GM23338 (cell line): ENCODE data around the gene FILIP1.

ENCODE experiments used
- CREB1 ChIP-seq: fragments of 250-450 bp; sonication (Bioruptor Pico); IDR thresholded peaks from 2 replicates; pipeline ENCODE4 v1.5.0; 2020; ENCODE audit warnings: low read depth, mild to moderate bottlenecking, moderate library complexity
- EZH2 ChIP-seq: fragments of 200-600 bp; sonication (generic); IDR thresholded peaks from one replicate; pipeline ENCODE4 v1.8.0; 2017; ENCODE audit warnings: antibody characterized with exemption, mild to moderate bottlenecking, low read depth; ENCODE audit not compliant: unreplicated experiment
- EZH2phosphoT487 ChIP-seq: fragments of 200-600 bp; sonication (generic); IDR thresholded peaks from one replicate; pipeline ENCODE4 v1.8.1; 2018; ENCODE audit warnings: antibody characterized with exemption; ENCODE audit not compliant: unreplicated experiment
- JUNB ChIP-seq: IDR thresholded peaks from one replicate; pipeline ENCODE4 v1.6.1; 2016; ENCODE audit warnings: antibody characterized with exemption; ENCODE audit not compliant: unreplicated experiment
- NANOG ChIP-seq: IDR thresholded peaks from 2 replicates; pipeline ENCODE4 v1.6.1; 2016; ENCODE audit warnings: antibody characterized with exemption, borderline replicate concordance
- POLR2AphosphoS5 ChIP-seq: IDR thresholded peaks from 2 replicates; pipeline ENCODE4 v1.6.1; 2016; ENCODE audit warnings: antibody characterized with exemption, low read depth
- STAT1 ChIP-seq: IDR thresholded peaks from one replicate; pipeline ENCODE4 v1.6.1; 2016; ENCODE audit warnings: antibody characterized with exemption; ENCODE audit not compliant: unreplicated experiment
- ZNF114 ChIP-seq: fragments of 250-450 bp; sonication (Bioruptor Pico); IDR thresholded peaks from 2 replicates; pipeline ENCODE4 v1.5.0; 2020; ENCODE audit warnings: mild to moderate bottlenecking, moderate library complexity
- ZNF331 ChIP-seq: fragments of 250-450 bp; sonication (Bioruptor Pico); IDR thresholded peaks from 2 replicates; pipeline ENCODE4 v1.5.0; 2020; ENCODE audit warnings: low read depth, mild to moderate bottlenecking, moderate library complexity
- TF ChIP-seq, protein P1 (sequence below), 2 experiments: fragments of 200-600 bp in 1 of 2; sonication (generic) in 1 of 2; conservative IDR thresholded peaks; 2 replicates each; pipeline versions ENCODE4 v1.5.1 to v1.6.1; 2016 to 2017; ENCODE audit warnings: antibody characterized with exemption in 2 of 2, low read depth in 2 of 2, mild to moderate bottlenecking in 2 of 2, moderate library complexity in 1 of 2
- TF ChIP-seq, protein P2 (sequence below): IDR thresholded peaks from 2 replicates; pipeline ENCODE4 v1.6.1; 2016; ENCODE audit warnings: antibody characterized with exemption
- TF ChIP-seq, protein P3 (sequence below): fragments of 250-450 bp; sonication (Bioruptor Pico); IDR thresholded peaks from 2 replicates; pipeline ENCODE4 v1.5.0; 2020; ENCODE audit warnings: mild to moderate bottlenecking, moderate library complexity
- TF ChIP-seq, protein P4 (sequence below): IDR thresholded peaks from one replicate; pipeline ENCODE4 v1.6.1; 2018; ENCODE audit warnings: antibody characterized with exemption; ENCODE audit not compliant: unreplicated experiment

DNA sequence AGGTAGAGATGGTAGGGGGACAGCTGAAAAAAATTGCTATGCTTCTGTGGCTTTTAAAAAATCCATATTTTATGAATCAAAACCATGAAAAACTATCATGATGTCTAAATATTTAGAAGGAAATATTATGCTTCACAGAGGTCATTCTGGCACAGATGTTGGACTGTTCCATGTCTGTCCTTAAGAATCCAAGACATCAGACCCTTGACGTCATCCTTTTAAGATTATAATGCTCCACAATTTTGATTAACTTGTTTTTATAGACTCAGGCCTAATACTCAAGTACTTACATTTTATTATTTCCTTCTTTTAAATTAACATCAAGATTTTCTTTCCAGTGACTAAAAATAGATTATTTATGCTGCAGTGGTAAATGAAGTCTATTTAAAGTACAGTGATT, 29.7 kb downstream of the FILIP1 start:
- TF ChIP-seq, protein P1, sequence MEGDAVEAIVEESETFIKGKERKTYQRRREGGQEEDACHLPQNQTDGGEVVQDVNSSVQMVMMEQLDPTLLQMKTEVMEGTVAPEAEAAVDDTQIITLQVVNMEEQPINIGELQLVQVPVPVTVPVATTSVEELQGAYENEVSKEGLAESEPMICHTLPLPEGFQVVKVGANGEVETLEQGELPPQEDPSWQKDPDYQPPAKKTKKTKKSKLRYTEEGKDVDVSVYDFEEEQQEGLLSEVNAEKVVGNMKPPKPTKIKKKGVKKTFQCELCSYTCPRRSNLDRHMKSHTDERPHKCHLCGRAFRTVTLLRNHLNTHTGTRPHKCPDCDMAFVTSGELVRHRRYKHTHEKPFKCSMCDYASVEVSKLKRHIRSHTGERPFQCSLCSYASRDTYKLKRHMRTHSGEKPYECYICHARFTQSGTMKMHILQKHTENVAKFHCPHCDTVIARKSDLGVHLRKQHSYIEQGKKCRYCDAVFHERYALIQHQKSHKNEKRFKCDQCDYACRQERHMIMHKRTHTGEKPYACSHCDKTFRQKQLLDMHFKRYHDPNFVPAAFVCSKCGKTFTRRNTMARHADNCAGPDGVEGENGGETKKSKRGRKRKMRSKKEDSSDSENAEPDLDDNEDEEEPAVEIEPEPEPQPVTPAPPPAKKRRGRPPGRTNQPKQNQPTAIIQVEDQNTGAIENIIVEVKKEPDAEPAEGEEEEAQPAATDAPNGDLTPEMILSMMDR (conservative IDR thresholded peaks at IDR 0.05; ENCODE audit: low read depth in 2 of 2): no peak
- TF ChIP-seq ZNF114 (CRISPR knock-in tag): no peak
- TF ChIP-seq POLR2AphosphoS5: no peak
- TF ChIP-seq EZH2phosphoT487: no peak
- no peak for TF ChIP-seq JUNB
- no peak for TF ChIP-seq EZH2
- TF ChIP-seq, protein P2, sequence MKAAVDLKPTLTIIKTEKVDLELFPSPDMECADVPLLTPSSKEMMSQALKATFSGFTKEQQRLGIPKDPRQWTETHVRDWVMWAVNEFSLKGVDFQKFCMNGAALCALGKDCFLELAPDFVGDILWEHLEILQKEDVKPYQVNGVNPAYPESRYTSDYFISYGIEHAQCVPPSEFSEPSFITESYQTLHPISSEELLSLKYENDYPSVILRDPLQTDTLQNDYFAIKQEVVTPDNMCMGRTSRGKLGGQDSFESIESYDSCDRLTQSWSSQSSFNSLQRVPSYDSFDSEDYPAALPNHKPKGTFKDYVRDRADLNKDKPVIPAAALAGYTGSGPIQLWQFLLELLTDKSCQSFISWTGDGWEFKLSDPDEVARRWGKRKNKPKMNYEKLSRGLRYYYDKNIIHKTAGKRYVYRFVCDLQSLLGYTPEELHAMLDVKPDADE: no peak
- TF ChIP-seq NANOG: no peak
- no peak for TF ChIP-seq CREB1 (CRISPR knock-in tag)
- TF ChIP-seq, protein P3, sequence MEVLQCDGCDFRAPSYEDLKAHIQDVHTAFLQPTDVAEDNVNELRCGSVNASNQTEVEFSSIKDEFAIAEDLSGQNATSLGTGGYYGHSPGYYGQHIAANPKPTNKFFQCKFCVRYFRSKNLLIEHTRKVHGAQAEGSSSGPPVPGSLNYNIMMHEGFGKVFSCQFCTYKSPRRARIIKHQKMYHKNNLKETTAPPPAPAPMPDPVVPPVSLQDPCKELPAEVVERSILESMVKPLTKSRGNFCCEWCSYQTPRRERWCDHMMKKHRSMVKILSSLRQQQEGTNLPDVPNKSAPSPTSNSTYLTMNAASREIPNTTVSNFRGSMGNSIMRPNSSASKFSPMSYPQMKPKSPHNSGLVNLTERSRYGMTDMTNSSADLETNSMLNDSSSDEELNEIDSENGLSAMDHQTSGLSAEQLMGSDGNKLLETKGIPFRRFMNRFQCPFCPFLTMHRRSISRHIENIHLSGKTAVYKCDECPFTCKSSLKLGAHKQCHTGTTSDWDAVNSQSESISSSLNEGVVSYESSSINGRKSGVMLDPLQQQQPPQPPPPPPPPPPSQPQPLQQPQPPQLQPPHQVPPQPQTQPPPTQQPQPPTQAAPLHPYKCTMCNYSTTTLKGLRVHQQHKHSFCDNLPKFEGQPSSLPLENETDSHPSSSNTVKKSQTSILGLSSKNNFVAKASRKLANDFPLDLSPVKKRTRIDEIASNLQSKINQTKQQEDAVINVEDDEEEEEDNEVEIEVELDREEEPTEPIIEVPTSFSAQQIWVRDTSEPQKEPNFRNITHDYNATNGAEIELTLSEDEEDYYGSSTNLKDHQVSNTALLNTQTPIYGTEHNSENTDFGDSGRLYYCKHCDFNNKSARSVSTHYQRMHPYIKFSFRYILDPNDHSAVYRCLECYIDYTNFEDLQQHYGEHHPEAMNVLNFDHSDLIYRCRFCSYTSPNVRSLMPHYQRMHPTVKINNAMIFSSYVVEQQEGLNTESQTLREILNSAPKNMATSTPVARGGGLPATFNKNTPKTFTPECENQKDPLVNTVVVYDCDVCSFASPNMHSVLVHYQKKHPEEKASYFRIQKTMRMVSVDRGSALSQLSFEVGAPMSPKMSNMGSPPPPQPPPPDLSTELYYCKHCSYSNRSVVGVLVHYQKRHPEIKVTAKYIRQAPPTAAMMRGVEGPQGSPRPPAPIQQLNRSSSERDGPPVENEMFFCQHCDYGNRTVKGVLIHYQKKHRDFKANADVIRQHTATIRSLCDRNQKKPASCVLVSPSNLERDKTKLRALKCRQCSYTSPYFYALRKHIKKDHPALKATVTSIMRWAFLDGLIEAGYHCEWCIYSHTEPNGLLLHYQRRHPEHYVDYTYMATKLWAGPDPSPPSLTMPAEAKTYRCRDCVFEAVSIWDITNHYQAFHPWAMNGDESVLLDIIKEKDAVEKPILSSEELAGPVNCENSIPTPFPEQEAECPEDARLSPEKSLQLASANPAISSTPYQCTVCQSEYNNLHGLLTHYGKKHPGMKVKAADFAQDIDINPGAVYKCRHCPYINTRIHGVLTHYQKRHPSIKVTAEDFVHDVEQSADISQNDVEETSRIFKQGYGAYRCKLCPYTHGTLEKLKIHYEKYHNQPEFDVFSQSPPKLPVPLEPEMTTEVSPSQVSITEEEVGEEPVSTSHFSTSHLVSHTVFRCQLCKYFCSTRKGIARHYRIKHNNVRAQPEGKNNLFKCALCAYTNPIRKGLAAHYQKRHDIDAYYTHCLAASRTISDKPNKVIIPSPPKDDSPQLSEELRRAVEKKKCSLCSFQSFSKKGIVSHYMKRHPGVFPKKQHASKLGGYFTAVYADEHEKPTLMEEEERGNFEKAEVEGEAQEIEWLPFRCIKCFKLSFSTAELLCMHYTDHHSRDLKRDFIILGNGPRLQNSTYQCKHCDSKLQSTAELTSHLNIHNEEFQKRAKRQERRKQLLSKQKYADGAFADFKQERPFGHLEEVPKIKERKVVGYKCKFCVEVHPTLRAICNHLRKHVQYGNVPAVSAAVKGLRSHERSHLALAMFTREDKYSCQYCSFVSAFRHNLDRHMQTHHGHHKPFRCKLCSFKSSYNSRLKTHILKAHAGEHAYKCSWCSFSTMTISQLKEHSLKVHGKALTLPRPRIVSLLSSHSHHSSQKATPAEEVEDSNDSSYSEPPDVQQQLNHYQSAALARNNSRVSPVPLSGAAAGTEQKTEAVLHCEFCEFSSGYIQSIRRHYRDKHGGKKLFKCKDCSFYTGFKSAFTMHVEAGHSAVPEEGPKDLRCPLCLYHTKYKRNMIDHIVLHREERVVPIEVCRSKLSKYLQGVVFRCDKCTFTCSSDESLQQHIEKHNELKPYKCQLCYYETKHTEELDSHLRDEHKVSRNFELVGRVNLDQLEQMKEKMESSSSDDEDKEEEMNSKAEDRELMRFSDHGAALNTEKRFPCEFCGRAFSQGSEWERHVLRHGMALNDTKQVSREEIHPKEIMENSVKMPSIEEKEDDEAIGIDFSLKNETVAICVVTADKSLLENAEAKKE (CRISPR knock-in tag): no peak
- TF ChIP-seq, protein P4, sequence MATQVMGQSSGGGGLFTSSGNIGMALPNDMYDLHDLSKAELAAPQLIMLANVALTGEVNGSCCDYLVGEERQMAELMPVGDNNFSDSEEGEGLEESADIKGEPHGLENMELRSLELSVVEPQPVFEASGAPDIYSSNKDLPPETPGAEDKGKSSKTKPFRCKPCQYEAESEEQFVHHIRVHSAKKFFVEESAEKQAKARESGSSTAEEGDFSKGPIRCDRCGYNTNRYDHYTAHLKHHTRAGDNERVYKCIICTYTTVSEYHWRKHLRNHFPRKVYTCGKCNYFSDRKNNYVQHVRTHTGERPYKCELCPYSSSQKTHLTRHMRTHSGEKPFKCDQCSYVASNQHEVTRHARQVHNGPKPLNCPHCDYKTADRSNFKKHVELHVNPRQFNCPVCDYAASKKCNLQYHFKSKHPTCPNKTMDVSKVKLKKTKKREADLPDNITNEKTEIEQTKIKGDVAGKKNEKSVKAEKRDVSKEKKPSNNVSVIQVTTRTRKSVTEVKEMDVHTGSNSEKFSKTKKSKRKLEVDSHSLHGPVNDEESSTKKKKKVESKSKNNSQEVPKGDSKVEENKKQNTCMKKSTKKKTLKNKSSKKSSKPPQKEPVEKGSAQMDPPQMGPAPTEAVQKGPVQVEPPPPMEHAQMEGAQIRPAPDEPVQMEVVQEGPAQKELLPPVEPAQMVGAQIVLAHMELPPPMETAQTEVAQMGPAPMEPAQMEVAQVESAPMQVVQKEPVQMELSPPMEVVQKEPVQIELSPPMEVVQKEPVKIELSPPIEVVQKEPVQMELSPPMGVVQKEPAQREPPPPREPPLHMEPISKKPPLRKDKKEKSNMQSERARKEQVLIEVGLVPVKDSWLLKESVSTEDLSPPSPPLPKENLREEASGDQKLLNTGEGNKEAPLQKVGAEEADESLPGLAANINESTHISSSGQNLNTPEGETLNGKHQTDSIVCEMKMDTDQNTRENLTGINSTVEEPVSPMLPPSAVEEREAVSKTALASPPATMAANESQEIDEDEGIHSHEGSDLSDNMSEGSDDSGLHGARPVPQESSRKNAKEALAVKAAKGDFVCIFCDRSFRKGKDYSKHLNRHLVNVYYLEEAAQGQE: no peak
- TF ChIP-seq ZNF331 (CRISPR knock-in tag): no peak
- TF ChIP-seq STAT1: no peak
